ENCODE data around the gene SFTA2. TPM values are rescaled to one million over a fixed set of nuclear protein-coding genes. Genes with fewer than 3 reads are reported as not detected.
A peak's percentile ranks its signal among the peaks of the same experiment; 100 is the strongest.

SFTA2 gene
- total and polyA plus RNA-seq, 2 of the 8 experiments (the other 6 are each of a cell fraction or from before 2014, with no cell fraction given), result not detected

GRCh38 chr6:30908700-30909099 lies 23.3 kb downstream of the SFTA2 start:
- Histone ChIP-seq H3K27me3 (replicated peaks in 1 of 4; ENCODE audit: control insufficient read depth in 3 of 4, extremely low read depth in 1 of 4, insufficient read depth in 3 of 4, low read length in 3 of 4) (no peaks in the 10 kb centered on the region), H2BK120ac (replicated peaks; ENCODE audit: low read depth, low read length) (no peak overlapping the region), H3K27ac (ENCODE audit: low read depth, low read length) (no peak overlapping the region), H3K79me2 (ENCODE audit: control insufficient read depth in 1 of 2, insufficient read depth in 2 of 2, low read length in 2 of 2) (peaks cover 0 to 13% of the 10 kb centered on the region in 2 experiments; a peak in 2 of 4 replicates), H2BK20ac (ENCODE audit: low read length) (no peak overlapping the region), H3K23ac (ENCODE audit: insufficient read length) (no peak overlapping the region), H3K14ac (ENCODE audit: insufficient read length) (no peak overlapping the region), H3K4ac (replicated peaks; ENCODE audit: insufficient read length, low read depth, low read length) (no peak overlapping the region), H4K91ac (replicated peaks; ENCODE audit: insufficient read length, low read length) (no peak overlapping the region), H2BK15ac (ENCODE audit: low read length) (no peak overlapping the region), H4K8ac (ENCODE audit: extremely low read depth, insufficient read depth, low read length) (no peak overlapping the region), H2BK5ac (ENCODE audit: low read depth, low read length) (0 out of 2 replicates have a peak overlapping the region, but pooled peaks have one; percentile 16), H3K4me3 (ENCODE audit: extremely low read depth in 1 of 4, insufficient read depth in 2 of 4, low read depth in 3 of 4, low read length in 4 of 4) (peak overlapping the region; percentile 83 to 98 (median 98)), H4K5ac (ENCODE audit: insufficient read length, low read depth, low read length) (no peak overlapping the region), H3K56ac (replicated peaks; ENCODE audit: insufficient read length, low read depth, low read length) (no peak overlapping the region), H3K9ac (replicated peaks in 1 of 4; ENCODE audit: extremely low read depth in 1 of 4, low read depth in 3 of 4, low read length in 3 of 4) (peak overlapping the region in 2 of 4 experiments; percentile 72 to 97; a peak in 2 of 7 replicates), H3K18ac (ENCODE audit: extremely low read depth, low read length) (no peak overlapping the region), H3K79me1 (ENCODE audit: low read depth, low read length) (0 out of 2 replicates have a peak, but pooled peaks cover 2% of the 10 kb centered on the region), H3K9me3 (ENCODE audit: insufficient read depth in 2 of 2, low read depth in 1 of 2, low read length in 1 of 2) (no peaks in the 10 kb centered on the region), H2AFZ (ENCODE audit: low read length) (no peak overlapping the region), H2AK5ac (ENCODE audit: low read depth, low read length) (no peak overlapping the region), H3K4me1 (replicated peaks in 1 of 4; ENCODE audit: control insufficient read depth in 3 of 4, insufficient read depth in 4 of 4, low read length in 3 of 4) (peaks cover 0 to 8% (median 3%) of the 10 kb centered on the region in 4 experiments; a peak in 4 of 7 replicates), H3K23me2 (ENCODE audit: low read depth, low read length) (peaks cover 7% of the 10 kb centered on the region), H2BK12ac (ENCODE audit: low read depth, low read length) (no peak overlapping the region), H4K20me1 (replicated peaks in 1 of 2; ENCODE audit: control insufficient read depth in 1 of 2, insufficient read depth in 2 of 2, low read length in 2 of 2) (peaks cover 0 to 2% of the 10 kb centered on the region in 2 experiments), H3K4me2 (ENCODE audit: insufficient read depth in 1 of 2, low read depth in 2 of 2, low read length in 2 of 2) (peak overlapping the region; percentile 72 to 97), H3K36me3 (ENCODE audit: control insufficient read depth in 2 of 4, insufficient read depth in 4 of 4, low read length in 3 of 4) (peaks cover 4 to 8% (median 5%) of the 10 kb centered on the region in 4 experiments; a peak in 5 of 8 replicates)
- DNase-seq (ENCODE audit: low read depth in 1 of 2, low spot score in 2 of 2) (no peak), FAIRE-seq (no peak)
- ChIA-PET CTCF (ENCODE audit: partially characterized antibody) (interaction anchor here (0.5 to 9.6 kb wide), 5 partner anchors 10 to 186 kb away, joined by 3 to 98 read pairs (median 5); no protein-coding TSS in a partner anchor), POLR2A (ENCODE audit: partially characterized antibody) (interaction anchor here (1.2 to 3.1 kb wide), 7 partner anchors 12 to 182 kb away, joined by 3 to 9 read pairs (median 6); partner anchors contain the start of gene DDR1)
- WGBS, 2 experiments (ENCODE audit: extremely low coverage in 1 of 2, insufficient coverage in 1 of 2, insufficient read length in 1 of 2, insufficient replicate concordance in 2 of 2, low coverage in 1 of 2, low lambda C conversion rate in 2 of 2, missing lambda C conversion rate in 1 of 2), result 50% methylated on average over 2 of the region's 2 CpGs; no CpG with 5 or more reads in 1 of the 2 experiments
- no peak for TF ChIP-seq RFX5 (IDR thresholded peaks at IDR 0.05; ENCODE audit: borderline replicate concordance, low read depth, low read length)
- TF ChIP-seq GTF2F1 (IDR thresholded peaks at IDR 0.05; ENCODE audit: borderline replicate concordance, low read depth, low read length), result no peak
- TF ChIP-seq CTCF (IDR thresholded peaks at IDR 0.05; ENCODE audit: control extremely low read depth in 1 of 3, insufficient read depth in 1 of 3, low read depth in 1 of 3, low read length in 3 of 3), result no peak
- TF ChIP-seq EGR1 (IDR thresholded peaks at IDR 0.05; ENCODE audit: borderline replicate concordance, low read depth, low read length), result no peak
